Hypothalamus (tissue), 51 donors: ENCODE data around the gene CFAP100.

ENCODE experiments used
- DNase-seq, 51 donors: peaks; one replicate each; lab custom pipeline; 2025; lab: John Stamatoyannopoulos, UW

The CFAP100 gene

DNA sequence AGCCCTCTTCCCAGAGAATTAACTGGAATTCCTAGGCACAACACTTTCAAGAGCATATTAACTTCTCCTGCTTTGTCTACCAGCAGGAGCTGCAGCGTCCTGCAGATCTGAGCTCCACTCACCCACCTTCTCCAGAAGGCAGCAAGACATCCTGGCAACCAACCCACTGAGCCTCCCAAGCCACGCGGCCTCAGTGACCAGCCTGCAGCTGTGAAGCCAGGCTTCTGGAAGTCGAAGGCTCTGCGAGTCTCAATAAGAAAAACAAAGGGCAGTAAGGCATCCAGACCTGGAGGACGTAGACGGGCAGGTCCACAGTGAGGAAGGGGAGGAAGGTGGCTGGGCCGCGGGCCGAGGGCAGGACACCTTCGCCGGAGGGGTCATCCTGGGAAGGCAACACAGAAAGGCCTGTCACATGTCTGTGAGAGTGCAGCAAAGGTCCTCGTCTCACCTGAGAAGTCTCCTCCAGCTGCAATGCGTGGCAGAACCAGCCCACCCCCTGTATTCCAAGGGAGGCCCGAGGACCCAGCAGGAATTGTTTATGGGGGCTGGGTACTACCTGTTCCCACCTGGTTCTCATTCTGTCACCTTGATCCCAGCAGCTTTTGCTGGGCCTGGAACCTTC is 44.7 kb downstream of the CFAP100 start:
- DNase-seq, result no peak

DNA sequence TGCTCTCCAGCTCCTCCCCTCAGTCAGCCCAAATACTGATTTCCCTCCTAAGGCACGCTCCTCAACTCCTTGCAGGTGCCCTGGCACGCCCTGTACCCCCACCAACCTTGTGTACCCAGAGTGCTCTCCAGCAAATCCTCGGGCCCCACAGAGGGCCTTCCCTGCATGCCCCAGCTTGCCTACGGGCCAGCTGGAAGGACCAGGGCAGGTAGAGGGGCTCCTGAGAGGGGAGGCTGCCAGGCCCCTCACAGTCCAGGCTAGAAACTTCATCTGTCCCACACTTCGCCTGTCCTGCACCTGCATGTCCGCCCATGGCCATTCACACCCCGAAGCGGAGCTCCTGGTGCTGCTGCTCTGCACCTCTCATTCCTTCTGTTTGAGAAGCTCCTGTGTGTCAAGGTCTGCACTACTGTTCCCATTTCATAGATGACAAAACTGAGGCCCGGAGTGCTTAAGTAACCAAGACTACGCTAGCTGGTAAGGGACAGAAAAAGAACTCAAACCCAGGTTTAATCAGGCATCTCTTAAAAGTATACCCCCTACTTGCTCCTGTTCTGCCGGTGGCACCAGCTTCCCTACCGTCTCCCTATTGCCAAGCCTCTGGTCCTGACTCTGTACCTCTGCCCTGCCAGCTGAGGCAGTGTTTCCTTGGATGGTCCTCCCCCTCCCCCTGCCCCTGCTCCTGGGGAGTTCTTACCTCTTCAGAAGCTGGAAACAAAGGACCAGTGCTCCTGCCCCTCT is 45.4 kb downstream of the CFAP100 start:
- DNase-seq, result no peak

DNA sequence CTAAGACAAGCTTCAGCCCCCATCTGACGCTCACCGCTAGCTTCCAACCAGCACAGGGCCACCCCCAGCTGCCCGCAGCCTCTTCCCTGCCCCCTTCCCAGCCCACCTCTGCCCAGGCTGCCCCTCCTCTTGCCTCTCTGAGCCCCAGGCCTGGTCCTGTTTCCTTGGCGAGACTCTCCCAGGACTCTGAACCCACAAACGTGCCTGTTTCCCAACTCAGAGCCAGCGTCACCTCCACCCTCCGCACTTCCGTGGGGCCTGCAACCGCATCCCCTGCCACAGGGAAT is 45.9 kb downstream of the CFAP100 start:
- DNase-seq, result no peak

DNA sequence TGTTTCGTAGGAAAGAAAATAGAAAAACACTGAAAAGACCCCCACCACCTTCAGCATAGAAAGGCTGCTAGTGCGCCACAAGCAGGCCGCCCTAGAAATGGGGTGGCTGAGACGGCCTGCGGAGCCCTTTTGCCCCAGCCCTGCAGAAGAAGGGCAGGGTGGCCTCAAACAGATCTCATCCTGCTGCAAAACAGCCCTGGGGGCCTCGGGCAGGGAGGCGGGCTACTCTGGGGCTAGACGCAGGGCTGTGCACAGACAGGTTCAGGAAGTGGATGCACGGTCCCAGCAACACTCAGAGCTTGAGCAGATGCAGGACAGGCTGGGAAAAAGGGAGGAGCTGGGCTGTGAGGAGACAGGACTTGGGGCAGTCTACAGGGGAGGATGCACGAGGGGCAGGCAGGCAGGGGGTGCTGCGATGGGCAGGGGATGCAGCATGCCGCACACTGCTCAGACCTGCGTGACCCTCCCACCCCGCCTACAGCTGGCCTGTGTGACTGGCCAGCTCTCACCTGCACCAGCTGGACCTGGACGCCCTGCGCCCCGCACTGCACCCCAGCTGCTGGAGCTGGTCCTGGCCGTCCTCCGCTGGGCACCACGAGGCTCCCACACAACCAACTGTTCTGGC is 46.7 kb downstream of the CFAP100 start:
- no peak for DNase-seq

DNA sequence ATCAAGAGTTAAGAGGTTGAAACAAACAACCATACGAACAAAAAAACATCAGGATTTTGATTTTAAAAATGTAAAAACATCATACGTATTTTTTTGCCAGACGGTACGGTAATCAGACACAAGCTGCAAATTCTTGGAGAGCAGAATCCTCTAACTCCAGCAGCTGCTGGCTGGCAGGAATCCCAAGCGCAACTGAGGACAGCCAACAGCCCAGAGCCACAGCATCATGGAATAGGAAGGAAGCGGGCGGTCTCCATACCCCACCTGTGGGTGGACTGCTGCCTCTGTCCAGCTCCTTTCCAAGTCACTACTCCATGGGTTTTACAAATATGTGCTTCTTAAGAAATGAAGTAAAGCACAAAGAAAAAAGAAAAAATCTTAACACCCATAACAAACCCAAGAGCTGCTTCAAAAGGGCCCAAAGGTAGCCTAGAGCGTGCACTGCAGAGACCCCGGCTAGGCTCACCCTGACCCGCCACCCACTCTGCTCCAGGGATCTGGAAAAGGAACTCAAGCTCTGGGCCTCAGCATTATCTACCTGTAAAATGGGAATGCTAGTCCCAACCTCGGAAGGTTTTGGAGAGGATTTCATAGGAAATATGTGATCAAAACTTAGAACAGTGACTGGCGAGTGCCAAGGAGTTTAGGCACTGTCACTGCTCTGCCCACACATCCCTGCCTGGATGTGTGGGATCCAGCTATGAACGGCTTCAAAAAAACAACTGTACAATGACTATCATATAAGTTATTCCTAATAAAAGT is 47.6 kb downstream of the CFAP100 start:
- peak in 12 of 51 donors; percentile 8 to 40 (median 15) for DNase-seq

DNA sequence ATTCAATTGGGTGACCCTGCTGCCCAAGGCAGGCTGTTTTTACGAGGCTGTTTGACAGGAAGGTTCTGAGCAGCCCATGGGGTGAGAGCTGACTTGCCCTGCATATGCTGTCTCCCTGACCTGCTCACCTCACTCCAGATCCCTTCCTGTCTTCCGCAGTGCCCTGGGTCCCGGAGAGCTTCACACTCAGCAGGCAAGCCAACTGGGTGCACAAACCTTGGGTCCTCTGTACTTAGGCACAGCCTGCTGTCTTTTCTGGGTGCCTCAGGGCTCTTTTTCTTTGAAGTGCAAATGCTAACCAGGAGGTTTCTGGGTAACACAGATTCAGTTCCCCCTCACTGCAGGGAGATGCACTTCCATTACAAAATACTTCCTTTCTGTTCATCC is 48.1 kb downstream of the CFAP100 start:
- DNase-seq, result no peak

DNA sequence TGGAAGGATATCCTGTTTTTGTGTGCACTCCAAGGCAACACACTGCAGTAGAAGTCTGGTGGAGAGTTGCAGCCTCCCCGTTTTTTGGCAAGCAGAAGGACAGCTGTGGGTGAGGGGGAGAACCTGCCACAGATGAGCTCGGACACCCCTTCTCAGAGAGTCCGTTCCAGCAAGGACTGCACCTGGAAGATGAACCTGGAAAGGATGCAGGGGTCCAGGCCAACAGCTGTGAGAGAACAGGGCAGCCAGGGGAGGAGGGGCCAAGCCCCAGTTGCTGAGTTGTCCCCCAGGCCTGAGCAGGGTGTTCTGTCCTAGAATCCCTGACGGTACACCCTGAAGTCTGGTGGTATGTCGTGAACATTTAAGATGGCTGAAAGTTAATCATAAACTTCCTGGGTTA is 50.8 kb downstream of the CFAP100 start:
- DNase-seq, result no peak

DNA sequence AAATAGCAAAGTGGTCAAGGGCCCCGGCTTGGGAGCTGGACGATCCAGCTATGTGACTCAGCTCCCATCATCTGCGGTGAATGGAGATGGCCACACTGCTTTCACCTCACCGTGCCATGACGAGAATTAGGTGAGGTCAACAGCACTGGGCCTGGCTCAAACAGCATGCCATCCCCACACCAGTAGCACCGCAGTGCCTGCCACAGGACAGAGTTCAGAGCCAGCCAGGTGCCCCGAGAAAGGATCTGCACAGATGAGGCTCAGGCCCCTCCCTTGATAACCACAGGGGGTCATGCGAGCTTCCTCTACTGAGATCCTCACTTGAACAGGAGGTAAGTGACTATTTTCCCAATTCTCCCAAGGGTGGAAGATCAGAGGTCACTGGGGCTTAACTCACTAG is 51.6 kb downstream of the CFAP100 start:
- DNase-seq, result no peak

DNA sequence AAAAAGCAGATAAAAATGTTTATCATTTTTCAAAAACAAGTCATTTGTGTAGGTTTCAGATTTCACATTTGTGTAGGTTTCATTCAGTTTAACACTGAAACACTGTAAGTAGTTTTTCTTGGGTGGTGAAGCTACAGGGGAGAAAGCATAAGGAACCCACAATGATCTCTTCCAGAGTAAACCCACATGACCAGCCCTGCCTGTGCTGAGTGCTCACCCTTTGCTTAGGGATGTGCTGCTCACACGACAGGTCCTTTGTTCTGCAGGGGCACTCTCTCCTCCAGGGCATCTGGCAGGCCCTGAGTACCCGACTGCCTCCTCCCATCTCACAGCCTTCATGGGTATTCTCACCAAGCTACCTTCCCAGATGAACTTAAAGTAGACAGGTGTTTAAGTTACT is 52.1 kb downstream of the CFAP100 start:
- peak in 1 of 51 donors; percentile 16 for DNase-seq

DNA sequence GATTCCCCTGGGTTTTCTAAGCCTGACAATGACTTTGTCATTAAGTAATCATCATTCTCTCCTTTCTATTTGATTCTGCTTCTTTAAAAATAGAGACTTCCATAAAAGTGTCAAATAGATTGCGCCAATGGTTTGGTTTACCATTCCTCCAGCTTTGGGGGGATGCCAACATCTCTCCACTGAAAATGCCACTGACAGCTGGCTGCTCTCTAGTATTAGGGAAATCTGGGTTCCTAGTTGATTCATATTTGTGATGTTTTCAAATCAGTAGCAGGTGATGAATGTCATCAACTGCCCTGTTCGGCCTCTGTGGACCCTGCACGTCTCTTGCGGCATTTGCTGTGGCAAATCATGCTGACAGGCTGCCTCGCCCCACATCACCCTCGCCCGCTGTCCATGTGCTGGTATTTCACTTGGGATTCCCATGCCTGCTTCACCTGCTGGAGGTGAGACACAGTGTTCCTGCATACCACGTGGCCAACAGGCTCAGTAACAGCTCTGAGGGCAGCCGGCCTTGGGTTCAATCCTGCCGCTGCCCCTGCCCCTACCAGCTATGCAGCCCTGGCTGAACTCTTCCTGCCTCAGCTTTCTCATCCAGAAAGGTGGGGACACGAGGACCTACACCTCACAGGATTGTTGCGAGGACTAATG is 52.9 kb downstream of the CFAP100 start:
- no peak for DNase-seq

DNA sequence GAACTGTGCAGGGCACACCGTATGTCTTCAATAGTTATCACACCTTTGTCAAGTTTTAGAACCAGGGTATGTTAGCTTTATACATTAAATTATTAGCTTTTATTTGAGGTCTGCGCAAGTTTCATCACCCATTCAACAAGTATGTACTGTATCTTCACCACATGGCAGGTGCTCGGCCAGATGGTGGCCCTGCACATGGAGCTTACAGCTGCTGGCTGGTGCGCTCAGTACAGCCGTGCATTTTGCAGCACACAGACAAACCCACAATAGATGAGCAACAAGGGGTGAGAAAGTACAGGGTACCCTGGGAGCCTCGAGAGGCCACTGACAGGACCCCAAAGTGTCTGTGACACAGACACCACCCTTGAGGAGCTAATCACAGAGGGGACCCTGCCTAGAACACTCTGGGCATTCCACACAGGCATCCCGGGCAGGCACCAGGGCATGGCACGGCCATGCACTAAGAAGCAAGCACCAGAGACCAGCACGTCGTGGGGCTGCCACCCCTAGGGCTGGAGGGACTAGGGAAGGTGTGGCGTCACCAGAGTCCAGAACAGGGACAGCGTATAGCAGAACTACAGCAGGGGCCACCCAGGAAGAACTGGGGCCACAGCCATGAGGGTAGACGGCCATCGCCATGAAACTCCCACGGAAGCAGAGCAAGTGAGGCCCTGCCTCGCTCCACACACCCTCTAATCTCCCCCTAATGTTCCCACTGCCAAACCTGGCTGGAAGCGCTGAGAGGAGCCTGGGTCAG is 53.6 kb downstream of the CFAP100 start:
- no peak for DNase-seq

DNA sequence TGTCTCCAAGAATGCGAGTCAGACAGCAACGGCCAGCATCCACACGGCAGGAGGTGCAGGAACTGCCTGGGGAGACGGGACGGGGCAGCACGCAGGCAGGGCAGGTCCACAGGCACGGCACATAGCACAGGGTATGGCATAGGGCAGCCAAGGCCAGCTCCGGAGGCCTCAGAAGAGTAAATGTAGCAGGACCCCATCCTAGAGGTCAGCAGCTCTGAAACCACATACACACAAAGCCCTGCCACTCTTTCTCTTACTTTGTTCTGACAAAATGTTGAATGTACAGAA is 54.1 kb downstream of the CFAP100 start:
- no peak for DNase-seq

DNA sequence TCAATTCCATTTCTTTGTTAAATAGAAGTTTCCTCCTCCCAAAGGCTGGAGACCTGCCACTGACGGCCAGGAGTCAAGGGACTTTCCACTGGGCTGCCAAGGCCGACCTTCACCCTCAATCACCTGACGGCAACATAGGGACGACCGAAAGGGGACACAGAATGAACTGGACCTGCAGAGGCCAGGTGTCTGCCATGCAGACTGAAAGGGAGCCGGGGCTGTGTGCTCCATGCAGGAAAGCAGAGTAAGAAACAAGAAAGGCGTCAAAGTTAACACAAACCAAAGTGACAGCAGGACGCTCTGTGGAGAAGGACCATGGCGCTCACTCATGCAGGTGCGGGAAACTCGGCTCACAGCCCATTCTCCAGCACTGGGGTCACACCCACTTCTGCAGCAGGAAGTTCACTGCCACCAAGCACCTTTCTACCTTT is 54.9 kb downstream of the CFAP100 start:
- no peak for DNase-seq

DNA sequence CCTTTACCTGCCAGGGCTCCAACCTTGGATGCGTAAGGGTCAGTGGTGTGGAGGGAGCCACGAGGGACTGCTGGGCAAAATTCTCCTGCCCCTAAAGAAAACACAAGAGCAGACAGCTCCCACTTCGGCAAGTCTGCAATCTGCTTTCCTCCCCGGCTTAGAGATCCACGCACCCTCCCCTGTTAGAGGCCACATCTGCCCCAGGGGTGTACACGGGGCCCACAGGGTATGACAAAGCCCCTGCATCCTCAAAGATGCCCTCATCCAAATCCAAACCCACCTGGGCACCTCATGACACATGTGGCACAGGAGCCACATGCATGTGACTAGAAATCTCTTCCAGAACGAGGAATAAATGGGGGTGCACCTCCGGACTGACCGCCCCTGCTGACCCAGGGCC is 55.5 kb downstream of the CFAP100 start:
- DNase-seq, result no peak

DNA sequence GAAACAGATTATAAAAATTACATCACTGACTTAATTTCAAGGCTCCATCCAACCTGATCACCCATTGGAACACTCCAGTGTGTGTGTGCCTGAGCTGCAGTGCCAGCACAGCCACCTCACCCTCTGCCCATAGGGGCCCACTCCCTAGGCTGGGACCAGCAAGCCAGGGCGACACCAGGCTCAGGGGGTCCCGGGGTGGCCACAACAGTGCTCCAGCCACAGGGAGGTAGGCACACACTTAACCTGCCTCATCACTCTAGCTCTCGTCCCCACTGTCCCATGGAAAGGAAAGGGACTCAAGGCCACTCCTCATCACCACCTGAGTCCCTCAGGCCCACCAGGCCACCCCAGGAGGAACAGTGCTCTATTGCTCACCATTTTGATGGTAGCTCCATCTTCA is 56.0 kb downstream of the CFAP100 start:
- DNase-seq, result no peak

DNA sequence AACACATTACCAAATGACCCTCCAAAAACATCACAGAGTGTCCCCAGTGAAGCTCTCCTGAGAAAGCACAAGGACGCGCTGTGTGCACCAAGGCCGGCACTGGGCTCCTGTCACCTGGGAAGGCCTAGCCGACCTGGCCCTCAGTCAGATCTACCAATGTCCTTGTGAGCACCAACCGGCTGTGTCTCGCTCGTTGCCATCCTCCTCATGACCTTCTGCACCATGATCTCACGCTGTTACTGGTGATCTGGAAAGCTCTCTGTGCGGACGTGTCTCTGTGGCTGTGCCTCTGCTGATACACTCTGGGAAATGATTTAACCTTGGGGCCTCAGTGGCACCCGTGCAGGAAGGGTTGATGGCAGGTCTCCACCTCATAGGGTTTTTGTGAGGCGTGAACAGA is 56.8 kb downstream of the CFAP100 start:
- DNase-seq, result no peak

DNA sequence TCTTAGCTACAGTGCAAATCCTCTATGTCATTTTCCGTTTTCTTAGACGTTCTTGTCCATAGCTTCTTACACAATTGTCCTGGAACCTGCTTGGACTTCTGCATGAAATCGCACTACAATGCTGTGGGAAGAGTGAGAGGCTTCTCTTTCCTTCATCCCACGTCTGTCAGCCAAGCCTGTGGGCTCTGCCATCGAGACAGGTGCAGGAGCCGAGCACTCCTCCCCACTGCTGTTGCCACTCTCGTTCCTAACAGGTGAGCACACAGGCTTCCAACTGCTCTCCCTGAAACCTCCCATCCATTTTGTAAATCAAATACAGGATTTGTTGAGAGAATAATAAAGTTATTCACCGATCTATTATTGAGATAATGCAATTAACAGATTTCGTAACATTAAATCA is 57.5 kb downstream of the CFAP100 start:
- no peak for DNase-seq

DNA sequence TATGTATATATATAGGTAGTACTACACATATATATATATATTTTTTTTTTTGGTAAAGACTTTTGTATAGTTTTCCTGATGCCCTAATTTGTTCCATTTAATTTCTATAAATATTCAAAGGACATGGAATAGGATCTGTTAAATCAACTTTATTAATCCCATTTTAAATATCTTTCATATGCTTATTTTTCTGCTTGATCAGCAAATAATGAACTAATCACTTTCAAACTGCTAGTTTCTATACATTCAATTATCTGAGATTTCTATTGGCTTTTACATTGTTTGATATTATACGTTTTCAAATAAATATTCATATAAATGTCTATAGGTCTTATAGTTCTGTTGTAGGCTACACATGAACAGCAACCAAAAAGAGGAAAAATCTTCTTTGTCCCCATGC is 59.3 kb downstream of the CFAP100 start:
- no peak for DNase-seq

DNA sequence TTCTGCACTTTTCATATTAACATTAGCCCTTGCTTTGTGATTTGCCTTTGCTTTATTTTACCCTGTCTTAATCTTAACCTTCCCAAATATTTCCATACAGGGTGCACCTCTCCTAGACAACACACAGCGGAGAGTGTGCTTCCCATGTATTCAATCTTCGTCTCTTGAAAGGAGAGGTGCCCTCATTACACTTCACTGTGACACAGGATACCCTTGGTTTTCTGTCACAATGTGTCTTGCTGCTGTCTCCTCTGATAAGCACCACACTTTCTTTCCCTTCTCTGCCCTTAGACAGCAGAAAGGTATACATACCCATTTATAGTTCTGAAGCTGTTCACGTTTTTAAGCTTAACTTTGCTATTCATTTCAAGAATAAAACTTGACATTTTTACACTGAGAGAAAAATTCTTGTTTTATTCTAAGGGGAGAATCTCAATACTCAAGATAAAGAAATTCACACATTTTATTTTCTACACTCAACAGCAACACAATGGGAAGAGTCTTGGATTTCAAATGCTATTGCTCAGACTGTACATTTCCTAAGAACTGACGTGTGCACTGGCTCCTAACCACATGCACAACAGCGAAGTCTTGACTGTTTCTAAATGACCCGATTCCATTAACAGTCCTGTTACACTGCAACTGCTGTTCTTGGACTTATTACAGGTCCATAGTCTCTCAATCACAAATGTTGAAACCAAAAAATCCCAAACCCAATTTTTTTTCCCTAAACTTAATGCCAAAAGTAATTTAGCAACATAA is 59.9 kb downstream of the CFAP100 start:
- DNase-seq, result no peak

DNA sequence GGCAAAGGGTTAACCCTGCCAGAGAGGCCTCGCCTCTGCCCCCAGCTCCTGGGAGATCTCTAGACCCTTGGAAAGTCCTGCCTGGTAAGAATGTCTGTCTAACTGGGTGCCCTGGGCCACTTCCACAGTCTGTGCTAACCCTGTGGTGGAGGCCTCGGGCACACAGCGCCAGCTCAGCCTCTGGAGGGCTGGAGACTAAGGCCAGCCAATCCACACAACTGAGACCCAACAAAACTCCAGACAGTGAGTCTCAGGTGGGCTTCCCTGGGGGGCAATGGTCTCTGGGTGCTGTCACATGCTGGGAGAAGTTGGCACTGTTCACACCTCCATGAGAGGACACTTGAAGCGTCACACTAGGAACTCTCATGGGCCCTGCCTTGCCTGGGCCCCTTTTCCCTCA is 61.5 kb downstream of the CFAP100 start:
- no peak for DNase-seq
